ENCODE measurements around the gene MPDZ. TPM values are rescaled to one million over a fixed set of nuclear protein-coding genes. Genes with fewer than 3 reads are reported as not detected.

MPDZ gene
- total and polyA plus RNA-seq, 2 of the 13 experiments (the other 11 are each of a cell fraction or from before 2014, with no cell fraction given): 12.4 to 14.7 TPM

DNA sequence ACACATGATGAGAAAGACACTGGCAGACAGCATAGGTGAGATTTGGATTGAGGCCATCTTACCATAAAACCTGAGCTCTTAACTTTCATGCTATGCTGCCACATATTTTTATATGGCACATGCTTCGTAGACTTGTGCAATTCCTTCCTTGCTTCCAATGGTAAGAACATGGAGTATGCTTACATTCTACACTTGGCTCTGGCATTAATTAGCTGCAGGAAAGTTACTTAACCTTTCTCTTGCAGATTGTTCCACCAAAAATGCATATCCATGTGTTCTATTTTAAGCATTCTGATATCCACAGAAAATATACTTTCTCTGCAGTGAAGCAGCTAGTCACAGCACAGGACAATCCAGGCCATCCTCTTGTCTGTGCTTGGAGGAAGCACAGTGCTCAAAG is 119.4 kb downstream of the MPDZ start (continued):
- no peak for TF ChIP-seq ZNF407 (CRISPR knock-in tag; IDR thresholded peaks at IDR 0.05; ENCODE audit: not compliant biosample characterization)
- no peak for TF ChIP-seq EEA1 (CRISPR knock-in tag; IDR thresholded peaks at IDR 0.05; ENCODE audit: borderline replicate concordance)

DNA sequence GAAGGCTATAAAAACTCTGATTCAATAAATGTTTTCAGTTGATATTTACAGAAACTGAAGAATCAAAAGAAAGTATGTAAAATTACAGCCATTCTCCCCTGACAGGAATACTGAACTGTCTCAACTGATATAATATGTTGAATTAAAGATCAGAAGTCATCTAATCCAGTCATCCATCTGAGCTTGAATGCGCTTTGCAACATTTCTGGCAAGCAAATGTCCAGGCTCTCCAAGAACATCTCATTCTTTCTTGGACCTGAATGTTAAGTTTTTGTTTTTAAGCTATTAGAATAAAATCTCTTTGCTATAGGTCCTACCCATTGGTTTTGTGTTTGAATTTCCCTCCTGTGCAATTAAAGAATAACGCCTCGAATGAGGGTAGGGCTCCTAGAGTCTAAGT is 120.5 kb downstream of the MPDZ start:
- no peaks in the 10 kb centered on the region for H3K79me2 ChIP-seq (ENCODE audit: insufficient read depth, low read length)
- ATAC-seq (no peak), DNase-seq (ENCODE audit: low spot score) (no peak), FAIRE-seq (no peak)
- intact Hi-C loops (cut with micrococcal nuclease; ENCODE audit: unreplicated experiment): no loop called here
- 95% methylated on average over 3 of the region's 3 CpGs for WGBS (ENCODE audit: low lambda C conversion rate)
- CTCF ChIA-PET (ENCODE audit: low intra/inter-chr PET ratio, low total read pairs): no interaction called here
- H3K4me3 ChIP-seq (replicated peaks in 1 of 3; ENCODE audit: insufficient read depth in 1 of 3, low read depth in 2 of 3, low read length in 3 of 3): no peak overlapping the region
- H3K4me1 ChIP-seq (ENCODE audit: insufficient read depth, low read length): no peaks in the 10 kb centered on the region
- H3K4me2 ChIP-seq (ENCODE audit: low read depth, low read length): no peak overlapping the region
- POLR2A ChIA-PET: no interaction called here
- no peak overlapping the region for H3K9ac ChIP-seq (ENCODE audit: insufficient read depth, low read depth, low read length)
- H4K20me1 ChIP-seq (ENCODE audit: insufficient read depth, low read length): no peaks in the 10 kb centered on the region
- H3K27ac ChIP-seq (ENCODE audit: extremely low read length, insufficient read depth, low read length): no peak overlapping the region
- H2AFZ ChIP-seq (ENCODE audit: low read length): no peak overlapping the region
- no peaks in the 10 kb centered on the region for H3K36me3 ChIP-seq (replicated peaks in 1 of 2; ENCODE audit: control insufficient read depth in 1 of 2, insufficient read depth in 2 of 2, low read length in 2 of 2)
- H3K9me3 ChIP-seq (ENCODE audit: low read length): no peaks in the 10 kb centered on the region
- H3K27me3 ChIP-seq (ENCODE audit: control insufficient read depth in 1 of 2, insufficient read depth in 2 of 2, low read length in 2 of 2): no peaks in the 10 kb centered on the region
- in situ Hi-C loops (cut with HindIII; ENCODE audit: extremely low pct_ligation_motif_present, low pct_unique_long_range_greater_than_20kb): no loop called here
- BruUV-seq (replicated peaks): no TSS peak
- TF ChIP-seq, protein P1, sequence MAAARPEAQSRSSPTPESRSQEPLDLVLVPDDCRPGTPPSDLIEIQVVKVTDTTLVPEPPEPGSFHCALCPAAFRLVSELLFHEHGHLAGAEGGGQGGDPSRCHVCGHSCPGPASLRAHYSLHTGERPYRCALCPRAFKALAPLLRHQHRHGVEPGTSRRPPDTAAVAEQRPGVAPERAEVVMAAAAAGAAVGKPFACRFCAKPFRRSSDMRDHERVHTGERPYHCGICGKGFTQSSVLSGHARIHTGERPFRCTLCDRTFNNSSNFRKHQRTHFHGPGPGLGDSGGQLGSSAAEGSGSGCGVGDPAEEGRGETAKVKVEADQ (CRISPR knock-in tag; IDR thresholded peaks at IDR 0.05; ENCODE audit: borderline replicate concordance): no peak
- TF ChIP-seq SNAPC2 (CRISPR knock-in tag; IDR thresholded peaks at IDR 0.05): no peak
- TF ChIP-seq ZNF33A (CRISPR knock-in tag; IDR thresholded peaks at IDR 0.05; ENCODE audit: borderline replicate concordance): no peak
- TF ChIP-seq NFIB (CRISPR knock-in tag; IDR thresholded peaks at IDR 0.05; ENCODE audit: borderline replicate concordance): no peak
- no peak for TF ChIP-seq CHCHD3 (CRISPR knock-in tag; IDR thresholded peaks at IDR 0.05)
- TF ChIP-seq, protein P2, sequence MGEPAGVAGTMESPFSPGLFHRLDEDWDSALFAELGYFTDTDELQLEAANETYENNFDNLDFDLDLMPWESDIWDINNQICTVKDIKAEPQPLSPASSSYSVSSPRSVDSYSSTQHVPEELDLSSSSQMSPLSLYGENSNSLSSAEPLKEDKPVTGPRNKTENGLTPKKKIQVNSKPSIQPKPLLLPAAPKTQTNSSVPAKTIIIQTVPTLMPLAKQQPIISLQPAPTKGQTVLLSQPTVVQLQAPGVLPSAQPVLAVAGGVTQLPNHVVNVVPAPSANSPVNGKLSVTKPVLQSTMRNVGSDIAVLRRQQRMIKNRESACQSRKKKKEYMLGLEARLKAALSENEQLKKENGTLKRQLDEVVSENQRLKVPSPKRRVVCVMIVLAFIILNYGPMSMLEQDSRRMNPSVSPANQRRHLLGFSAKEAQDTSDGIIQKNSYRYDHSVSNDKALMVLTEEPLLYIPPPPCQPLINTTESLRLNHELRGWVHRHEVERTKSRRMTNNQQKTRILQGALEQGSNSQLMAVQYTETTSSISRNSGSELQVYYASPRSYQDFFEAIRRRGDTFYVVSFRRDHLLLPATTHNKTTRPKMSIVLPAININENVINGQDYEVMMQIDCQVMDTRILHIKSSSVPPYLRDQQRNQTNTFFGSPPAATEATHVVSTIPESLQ (CRISPR knock-in tag; conservative IDR thresholded peaks at IDR 0.05): no peak
- TF ChIP-seq ATF4 (CRISPR knock-in tag; IDR thresholded peaks at IDR 0.05): no peak
- TF ChIP-seq KAT7 (CRISPR knock-in tag; IDR thresholded peaks at IDR 0.05; ENCODE audit: borderline replicate concordance): no peak
- no peak for TF ChIP-seq ZSCAN20 (CRISPR knock-in tag; IDR thresholded peaks at IDR 0.05; ENCODE audit: borderline replicate concordance)
